Pulmonary artery endothelial cell (primary cell): Measurements from ENCODE around the gene CRABP1. TPM values are rescaled to one million over a fixed set of nuclear protein-coding genes. Genes with fewer than 3 reads are reported as not detected.

ENCODE experiments used
- DNase-seq: peaks from one replicate; pipeline ENCODE4 v3.0.0-alpha.2; 2011; ENCODE audit warnings: low read depth, low spot score
- total RNA-seq: library from RNA; depleted of rRNA; stranded (reverse); fragments of >200 nt; gene quantifications from 2 replicates; pipeline ENCODE4 v1.2.3, GENCODE V29; 2014

CRABP1 gene
- total RNA-seq, 1 donor from 2014 or later, result not detected

- no peak for DNase-seq
Observed at GRCh38 chr15:78317145-78317836, 22.9 kb upstream of the CRABP1 start.

GRCh38 chr15:78319588-78319987 lies 20.6 kb upstream of the CRABP1 start:
- DNase-seq, result no peak

GRCh38 chr15:78320183-78320582 lies 20.0 kb upstream of the CRABP1 start:
- DNase-seq, result no peak

GRCh38 chr15:78321041-78321570 lies 19.0 kb upstream of the CRABP1 start:
- no peak for DNase-seq

- no peak for DNase-seq
Observed at GRCh38 chr15:78321786-78322185, 18.4 kb upstream of the CRABP1 start.

- peak; percentile 71 for DNase-seq
Observed at GRCh38 chr15:78322243-78322642, 17.9 kb upstream of the CRABP1 start.

- no peak for DNase-seq
Observed at GRCh38 chr15:78322724-78323521, 17.2 kb upstream of the CRABP1 start.

- DNase-seq, result no peak
Observed at GRCh38 chr15:78323693-78324092, 16.5 kb upstream of the CRABP1 start.

- DNase-seq, result no peak
Observed at GRCh38 chr15:78324144-78324543, 16.0 kb upstream of the CRABP1 start.

- no peak for DNase-seq
Observed at GRCh38 chr15:78325092-78325843, 14.9 kb upstream of the CRABP1 start.

- no peak for DNase-seq
Observed at GRCh38 chr15:78327466-78327865, 12.7 kb upstream of the CRABP1 start.

- no peak for DNase-seq
Observed at GRCh38 chr15:78329625-78330024, 10.5 kb upstream of the CRABP1 start.

- DNase-seq, result no peak
Observed at GRCh38 chr15:78334845-78335244, 5.3 kb upstream of the CRABP1 start.

GRCh38 chr15:78335985-78336384 lies 4.2 kb upstream of the CRABP1 start:
- DNase-seq, result no peak

- no peak for DNase-seq
Observed at GRCh38 chr15:78338781-78339180, 1.4 kb upstream of the CRABP1 start.

GRCh38 chr15:78339559-78339958 lies 594 bp upstream of the CRABP1 start:
- DNase-seq, result no peak

- no peak for DNase-seq
Observed at GRCh38 chr15:78341057-78341987, 1.2 kb downstream of the CRABP1 start.

GRCh38 chr15:78342021-78342420 lies 1.9 kb downstream of the CRABP1 start:
- DNase-seq, result no peak

GRCh38 chr15:78343276-78344060 lies 3.3 kb downstream of the CRABP1 start:
- no peak for DNase-seq
